HepG2 (cell line): Measurements from ENCODE around the gene MAD2L2. TPM values are rescaled to one million over a fixed set of nuclear protein-coding genes. Genes with fewer than 3 reads are reported as not detected.

Experiments
- ELF1 ChIP-seq: sonication (generic); formaldehyde crosslinking; IDR thresholded peaks from 2 replicates; pipeline ENCODE4 v1.4.0; 2020; ENCODE audit warnings: missing genetic modification reagents
- GPBP1L1 ChIP-seq: sonication (generic); formaldehyde crosslinking; IDR thresholded peaks from 2 replicates; pipeline ENCODE4 v1.5.0; 2020; ENCODE audit warnings: mild to moderate bottlenecking, missing genetic modification reagents
- HIC2 ChIP-seq: sonication (generic); formaldehyde crosslinking; IDR thresholded peaks from 2 replicates; pipeline ENCODE4 v1.9.0; 2022; ENCODE audit warnings: low read depth, missing genetic modification reagents
- HIVEP1 ChIP-seq: sonication (generic); formaldehyde crosslinking; IDR thresholded peaks from 2 replicates; pipeline ENCODE4 v1.4.0; 2020; ENCODE audit warnings: mild to moderate bottlenecking, missing genetic modification reagents
- IRF9 ChIP-seq: sonication (generic); formaldehyde crosslinking; IDR thresholded peaks from 2 replicates; pipeline ENCODE4 v1.8.0; 2022; ENCODE audit warnings: missing genetic modification reagents, mild to moderate bottlenecking, borderline replicate concordance
- JUN ChIP-seq: sonication (generic); formaldehyde crosslinking; IDR thresholded peaks from 2 replicates; pipeline ENCODE4 v1.4.0; 2020; ENCODE audit warnings: mild to moderate bottlenecking, missing genetic modification reagents
- KLF6 ChIP-seq: IDR thresholded peaks from 2 replicates; pipeline ENCODE4 v1.8.0; 2016; ENCODE audit warnings: missing biosample characterization, missing genetic modification reagents
- MTF1 ChIP-seq: sonication (generic); formaldehyde crosslinking; IDR thresholded peaks from 2 replicates; pipeline ENCODE4 v1.5.0; 2020; ENCODE audit warnings: missing genetic modification reagents
- REPIN1 ChIP-seq: sonication (generic); formaldehyde crosslinking; IDR thresholded peaks from 2 replicates; pipeline ENCODE4 v1.8.0; 2022; ENCODE audit warnings: missing genetic modification reagents, low read depth, mild to moderate bottlenecking, borderline replicate concordance
- SIN3A ChIP-seq: IDR thresholded peaks from 2 replicates; pipeline ENCODE4 v1.6.1; 2011; ENCODE audit warnings: low read depth, mild to moderate bottlenecking, control low read depth, low read length, borderline replicate concordance
- TOPORS ChIP-seq: sonication (generic); formaldehyde crosslinking; IDR thresholded peaks from 2 replicates; pipeline ENCODE4 v1.8.0; 2023; ENCODE audit warnings: mild to moderate bottlenecking, missing genetic modification reagents
- ZBED4 ChIP-seq: sonication (generic); formaldehyde crosslinking; IDR thresholded peaks from 2 replicates; pipeline ENCODE4 v1.4.0; 2020; ENCODE audit warnings: missing genetic modification reagents, borderline replicate concordance
- ZNF414 ChIP-seq: sonication (generic); formaldehyde crosslinking; IDR thresholded peaks from 2 replicates; pipeline ENCODE4 v1.5.0; 2020; ENCODE audit warnings: missing genetic modification reagents
- ZNF446 ChIP-seq: sonication (generic); formaldehyde crosslinking; IDR thresholded peaks from 2 replicates; pipeline ENCODE4 v1.5.0; 2020; ENCODE audit warnings: mild to moderate bottlenecking, missing genetic modification reagents
- ZNF558 ChIP-seq: sonication (generic); formaldehyde crosslinking; IDR thresholded peaks from 2 replicates; pipeline ENCODE4 v1.9.0; 2022; ENCODE audit warnings: mild to moderate bottlenecking, missing genetic modification reagents, borderline replicate concordance
- ZNF691 ChIP-seq: sonication (generic); formaldehyde crosslinking; IDR thresholded peaks from 2 replicates; pipeline ENCODE4 v1.4.0; 2020; ENCODE audit warnings: missing genetic modification reagents, low read depth, mild to moderate bottlenecking, borderline replicate concordance
- ZNF709 ChIP-seq: sonication (generic); formaldehyde crosslinking; IDR thresholded peaks from 2 replicates; pipeline ENCODE4 v1.5.0; 2020; ENCODE audit warnings: mild to moderate bottlenecking, missing genetic modification reagents
- ZSCAN9 ChIP-seq: IDR thresholded peaks from 2 replicates; pipeline ENCODE4 v1.6.1; 2016; ENCODE audit warnings: borderline replicate concordance
- polyA plus RNA-seq, 8 experiments: library from polyadenylated mRNA; depleted of rRNA in 3 of 8; stranded (reverse) in 7 of 8; unstranded in 1 of 8; fragments of >200 nt; fragmentation: Illumina TruSeq in 4 of 8; extraction: Trizol in 4 of 8; gene quantifications; 2 replicates each; pipeline versions ENCODE4 v1.2.1 to v1.2.3, GENCODE V29; 2011 to 2016; ENCODE audit warnings: low read depth in 4 of 8, missing spikeins in 1 of 8, mixed read lengths in 1 of 8; ENCODE audit not compliant: insufficient read depth in 1 of 8
- total RNA-seq, 5 experiments: library from RNA; depleted of rRNA; stranded (reverse); fragments of >200 nt; fragmentation: Illumina TruSeq; extraction: Trizol; gene quantifications; 2 replicates each; pipeline ENCODE4 v1.2.3, GENCODE V29; 2016; ENCODE audit warnings: low read depth in 1 of 5

Gene MAD2L2
- total and polyA plus RNA-seq, 2 of the 13 experiments (the other 11 are each of a cell fraction or from before 2014, with no cell fraction given): 51.8 to 53.8 TPM

GRCh38 chr1:11681071-11681771, at the start of gene MAD2L2 (continued):
- 0 out of 2 replicates have a peak, but pooled peaks have one; percentile 64 for TF ChIP-seq KLF6 (CRISPR knock-in tag)
- peak; percentile 69; the same call in 1 of the 2 replicates for TF ChIP-seq IRF9 (CRISPR knock-in tag)
- no peak for TF ChIP-seq HIVEP1 (CRISPR knock-in tag)
- peak; percentile 97; the same call in 1 of the 2 replicates for TF ChIP-seq ZBED4 (CRISPR knock-in tag)
- no peak for TF ChIP-seq TOPORS
- peak; percentile 78; the same call in 1 of the 2 replicates for TF ChIP-seq REPIN1
- peak; percentile 87; the same call in 1 of the 2 replicates for TF ChIP-seq ZNF446 (CRISPR knock-in tag)
- TF ChIP-seq MTF1 (CRISPR knock-in tag): no peak
- TF ChIP-seq SIN3A: peak; percentile 44; the same call in 1 of the 2 replicates
- TF ChIP-seq GPBP1L1 (CRISPR knock-in tag): no peak
- peak; percentile 23; the same call in 1 of the 2 replicates for TF ChIP-seq ZNF709
- 0 out of 2 replicates have a peak, but pooled peaks have one; percentile 10 for TF ChIP-seq HIC2 (CRISPR knock-in tag)
- TF ChIP-seq ZNF558 (CRISPR knock-in tag): peak; percentile 64; the same call in 1 of the 2 replicates
- peak; percentile 83; the same call in 1 of the 2 replicates for TF ChIP-seq ZNF691 (CRISPR knock-in tag)
- TF ChIP-seq ZNF414: peak; percentile 83; the same call in 1 of the 2 replicates
- TF ChIP-seq ELF1 (CRISPR knock-in tag): no peak
- TF ChIP-seq ZSCAN9 (CRISPR knock-in tag): no peak
- TF ChIP-seq JUN (CRISPR knock-in tag): 0 out of 2 replicates have a peak, but pooled peaks have one; percentile 35
